LNCaP clone FGC (cell line): ENCODE measurements around the gene FOSL2.

Experiments
- DNase-seq: peaks from one replicate; pipeline ENCODE4 v3.0.0-alpha.2; 2011; ENCODE audit warnings: low read depth
- H3K4me3 ChIP-seq: 2 replicates; pipeline ENCODE4 v1.5.1; 2011; ENCODE audit warnings: mild to moderate bottlenecking, low read depth, low read length, control low read depth
- TF ChIP-seq, protein P1 (sequence below): IDR thresholded peaks from 2 replicates; pipeline ENCODE4 v1.5.1; 2012; ENCODE audit warnings: mild to moderate bottlenecking; ENCODE audit not compliant: control insufficient read depth, insufficient read depth; ENCODE audit errors: extremely low read depth

Gene FOSL2

DNA sequence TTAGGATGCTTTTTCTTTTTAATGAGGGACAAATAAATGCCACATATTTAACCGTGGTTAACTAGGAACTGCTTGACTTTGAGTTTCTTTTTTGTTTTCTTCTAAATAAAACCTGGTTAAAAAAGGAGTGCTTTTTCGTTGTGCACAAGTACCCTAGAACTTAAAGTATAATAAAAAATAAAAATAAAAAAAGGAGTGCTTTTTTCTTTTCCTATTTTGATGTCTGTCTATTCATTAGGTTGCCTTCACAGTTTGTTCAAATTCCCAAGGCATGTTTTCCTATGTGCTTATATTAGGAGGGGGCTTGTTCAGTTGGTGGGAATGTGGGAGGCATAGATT lies 4.4 kb downstream of the FOSL2 start:
- H3K4me3 ChIP-seq, result no peak overlapping the region
- DNase-seq, result no peak
- TF ChIP-seq, protein P1, sequence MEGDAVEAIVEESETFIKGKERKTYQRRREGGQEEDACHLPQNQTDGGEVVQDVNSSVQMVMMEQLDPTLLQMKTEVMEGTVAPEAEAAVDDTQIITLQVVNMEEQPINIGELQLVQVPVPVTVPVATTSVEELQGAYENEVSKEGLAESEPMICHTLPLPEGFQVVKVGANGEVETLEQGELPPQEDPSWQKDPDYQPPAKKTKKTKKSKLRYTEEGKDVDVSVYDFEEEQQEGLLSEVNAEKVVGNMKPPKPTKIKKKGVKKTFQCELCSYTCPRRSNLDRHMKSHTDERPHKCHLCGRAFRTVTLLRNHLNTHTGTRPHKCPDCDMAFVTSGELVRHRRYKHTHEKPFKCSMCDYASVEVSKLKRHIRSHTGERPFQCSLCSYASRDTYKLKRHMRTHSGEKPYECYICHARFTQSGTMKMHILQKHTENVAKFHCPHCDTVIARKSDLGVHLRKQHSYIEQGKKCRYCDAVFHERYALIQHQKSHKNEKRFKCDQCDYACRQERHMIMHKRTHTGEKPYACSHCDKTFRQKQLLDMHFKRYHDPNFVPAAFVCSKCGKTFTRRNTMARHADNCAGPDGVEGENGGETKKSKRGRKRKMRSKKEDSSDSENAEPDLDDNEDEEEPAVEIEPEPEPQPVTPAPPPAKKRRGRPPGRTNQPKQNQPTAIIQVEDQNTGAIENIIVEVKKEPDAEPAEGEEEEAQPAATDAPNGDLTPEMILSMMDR, result no peak

DNA sequence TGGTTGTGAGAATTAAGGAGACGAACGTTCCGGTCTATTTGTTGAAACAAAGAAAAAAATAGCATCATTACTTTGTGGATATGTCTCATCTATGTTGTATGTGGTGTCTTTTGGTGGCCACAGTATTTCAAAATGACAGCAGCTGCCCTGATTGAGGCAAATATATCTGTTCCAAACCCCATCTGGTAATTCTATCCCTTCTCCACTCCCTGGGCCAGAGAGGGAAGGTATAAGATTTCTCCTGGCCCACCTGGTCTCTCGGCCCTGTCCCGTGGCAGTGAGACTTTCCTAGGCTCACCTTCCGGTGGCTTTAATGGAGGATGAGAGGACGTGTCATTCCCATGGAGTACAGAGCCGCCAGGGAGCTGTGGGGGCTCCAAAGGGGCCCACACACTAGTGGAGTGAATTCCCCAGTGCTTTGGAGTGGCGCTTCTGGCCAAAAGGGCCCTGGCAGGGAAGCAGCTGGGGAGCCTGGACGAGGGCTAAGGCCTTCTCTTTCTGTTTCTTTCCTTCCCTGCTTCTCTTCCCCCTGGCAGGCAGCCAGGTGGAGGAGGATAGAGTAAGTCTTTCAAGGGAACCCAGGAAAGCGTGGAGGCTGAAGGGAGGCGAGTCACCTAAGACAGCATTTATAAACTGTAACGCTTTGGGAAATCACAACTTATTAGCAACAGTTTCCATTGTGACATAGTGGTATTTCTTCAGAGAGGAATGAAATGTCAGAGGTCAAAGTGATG lies 5.6 kb downstream of the FOSL2 start:
- TF ChIP-seq, protein P1, result no peak
- no peak overlapping the region for H3K4me3 ChIP-seq
- DNase-seq, result no peak

DNA sequence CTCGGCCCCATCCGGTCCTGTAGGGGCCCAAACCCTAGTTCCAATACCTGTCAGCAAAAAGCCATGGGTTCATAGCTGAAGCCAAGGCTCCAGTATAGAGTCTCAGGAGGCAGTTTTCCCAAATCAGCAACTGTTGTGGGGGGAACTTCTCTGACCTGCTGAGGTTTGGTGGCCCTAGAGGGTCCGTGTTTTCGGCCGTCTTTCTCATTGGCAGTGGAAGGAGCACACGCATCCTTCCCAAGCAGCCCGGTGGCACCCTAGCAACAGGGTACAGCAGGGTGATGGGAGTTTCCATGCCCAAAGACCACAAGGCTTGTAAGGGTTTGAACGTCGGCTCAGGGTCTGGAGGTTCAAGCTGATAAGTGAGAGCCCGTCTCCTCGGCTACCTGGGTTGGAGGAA lies 6.6 kb downstream of the FOSL2 start:
- DNase-seq, result no peak
- TF ChIP-seq, protein P1, result no peak
- no peak overlapping the region for H3K4me3 ChIP-seq

DNA sequence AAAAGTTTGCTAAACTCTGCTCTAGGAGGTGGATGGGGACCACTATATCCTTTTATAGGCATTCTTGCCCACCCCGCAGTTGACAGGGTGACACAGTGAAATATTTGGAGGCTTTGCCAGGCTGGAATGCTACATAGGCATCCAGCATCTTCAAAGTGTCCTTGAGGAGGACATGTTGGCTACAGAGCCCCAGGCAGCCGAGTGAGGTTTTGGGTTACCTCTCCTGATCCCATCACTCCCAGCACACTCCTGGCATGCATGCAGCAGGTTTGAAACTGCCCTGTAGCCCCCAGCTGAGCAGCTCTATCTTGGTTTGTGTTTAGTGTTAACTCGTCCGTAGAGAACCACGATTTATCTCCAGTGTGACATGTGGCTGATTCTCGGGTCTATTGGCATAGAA lies 7.3 kb downstream of the FOSL2 start:
- TF ChIP-seq, protein P1, result no peak
- no peak overlapping the region for H3K4me3 ChIP-seq
- no peak for DNase-seq

DNA sequence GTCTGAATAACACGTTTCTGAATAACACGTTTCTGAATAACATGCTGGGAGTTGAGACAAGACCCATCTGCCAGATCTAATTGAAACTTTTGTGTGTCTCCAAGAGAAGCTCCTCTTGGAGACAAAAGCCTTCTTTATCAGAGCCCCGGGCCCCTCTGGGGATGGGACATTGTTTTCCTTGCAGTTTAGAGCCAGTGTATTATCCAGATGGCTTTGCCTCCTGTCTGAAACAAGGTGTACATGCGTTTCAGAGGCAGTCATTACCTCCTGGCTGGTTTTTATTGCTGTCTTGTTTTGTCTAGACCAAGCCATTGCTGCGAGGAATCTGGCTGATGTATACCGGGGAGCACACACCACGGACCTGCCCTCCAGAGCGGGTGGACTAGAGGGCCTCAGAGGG lies 7.8 kb downstream of the FOSL2 start:
- no peak for DNase-seq

DNA sequence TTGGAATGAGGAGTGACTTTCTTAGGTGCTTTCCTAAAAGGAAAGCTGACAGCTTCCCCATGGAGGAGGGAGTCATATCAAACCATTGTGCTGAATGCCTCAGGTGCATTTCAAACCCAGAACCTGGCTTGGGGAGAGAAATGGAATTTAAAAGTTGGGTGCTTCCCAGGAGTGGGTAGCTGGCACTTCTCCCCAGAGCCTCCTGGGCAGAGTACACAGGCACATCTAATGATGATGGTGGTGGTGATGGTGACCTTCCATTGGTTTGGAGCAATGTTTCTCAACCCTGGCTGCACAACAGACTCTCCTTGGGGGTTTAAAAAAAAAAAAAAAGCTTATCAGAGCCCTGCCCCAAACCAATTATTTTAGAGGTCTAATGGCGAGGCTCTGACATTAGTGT lies 8.3 kb downstream of the FOSL2 start:
- DNase-seq, result no peak
- TF ChIP-seq, protein P1, result no peak

More for the DNA sequence above, 7.8 kb downstream of the FOSL2 start:
- TF ChIP-seq, protein P1, result no peak
- no peak overlapping the region for H3K4me3 ChIP-seq

DNA sequence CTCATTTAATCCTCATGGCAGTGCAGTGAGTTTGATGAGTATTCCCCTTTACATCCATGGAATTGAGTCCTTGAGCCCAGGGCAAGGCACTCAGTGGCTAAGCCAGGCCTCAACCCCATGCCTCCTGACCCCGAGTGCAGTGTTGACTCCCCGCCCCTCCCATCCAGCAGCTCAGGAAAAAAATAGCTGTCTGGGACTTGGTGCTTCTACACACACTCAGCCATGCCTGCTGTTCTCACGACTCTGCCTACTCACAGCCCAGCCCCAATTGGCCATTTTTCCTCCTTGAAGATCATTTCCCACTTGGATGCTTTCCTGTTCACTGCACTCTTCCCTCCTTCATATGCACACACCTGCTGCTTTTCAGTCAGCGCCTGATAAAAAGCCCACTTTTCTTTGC lies 8.8 kb downstream of the FOSL2 start:
- TF ChIP-seq, protein P1, result no peak
- DNase-seq, result no peak
- no peak overlapping the region for H3K4me3 ChIP-seq

More for the DNA sequence above, 8.3 kb downstream of the FOSL2 start:
- no peak overlapping the region for H3K4me3 ChIP-seq
